LHCN-M2 (cell line): ENCODE results near the gene NFAT5. TPM values are rescaled to one million over a fixed set of nuclear protein-coding genes. Genes with fewer than 3 reads are reported as not detected.
A peak's percentile ranks its signal among the peaks of the same experiment; 100 is the strongest.

Experiments
- DNase-seq: peaks from one replicate; pipeline ENCODE4 v3.0.0-alpha.2; 2012; ENCODE audit warnings: low read depth
- total RNA-seq: library from RNA; depleted of rRNA; stranded (reverse); fragments of >200 nt; gene quantifications from 2 replicates; pipeline ENCODE4 v1.2.3, GENCODE V29; 2014; rRNA removed

The NFAT5 gene
- total RNA-seq, 1 experiment from 2014 or later = 12.6 TPM

DNA sequence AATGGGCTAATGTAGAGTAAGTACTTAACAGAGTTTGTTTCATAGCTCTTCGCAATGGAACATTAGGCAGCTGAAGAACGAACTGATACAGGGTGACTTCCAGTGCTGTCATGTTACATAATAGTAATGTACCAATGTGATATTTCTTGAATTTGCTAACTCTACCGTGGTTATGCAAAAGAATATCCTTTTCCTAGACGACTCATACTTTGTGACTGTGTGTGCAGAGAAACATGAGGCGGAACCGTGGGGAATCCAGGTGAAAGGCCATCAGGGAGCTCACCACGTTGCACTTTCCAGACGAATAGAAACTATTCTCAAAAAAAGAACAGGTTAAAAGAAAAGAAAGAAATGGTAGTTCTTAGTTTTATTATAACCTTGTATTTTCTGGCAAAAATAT lies 175.8 kb downstream of the NFAT5 start:
- DNase-seq = peak; percentile 39

DNA sequence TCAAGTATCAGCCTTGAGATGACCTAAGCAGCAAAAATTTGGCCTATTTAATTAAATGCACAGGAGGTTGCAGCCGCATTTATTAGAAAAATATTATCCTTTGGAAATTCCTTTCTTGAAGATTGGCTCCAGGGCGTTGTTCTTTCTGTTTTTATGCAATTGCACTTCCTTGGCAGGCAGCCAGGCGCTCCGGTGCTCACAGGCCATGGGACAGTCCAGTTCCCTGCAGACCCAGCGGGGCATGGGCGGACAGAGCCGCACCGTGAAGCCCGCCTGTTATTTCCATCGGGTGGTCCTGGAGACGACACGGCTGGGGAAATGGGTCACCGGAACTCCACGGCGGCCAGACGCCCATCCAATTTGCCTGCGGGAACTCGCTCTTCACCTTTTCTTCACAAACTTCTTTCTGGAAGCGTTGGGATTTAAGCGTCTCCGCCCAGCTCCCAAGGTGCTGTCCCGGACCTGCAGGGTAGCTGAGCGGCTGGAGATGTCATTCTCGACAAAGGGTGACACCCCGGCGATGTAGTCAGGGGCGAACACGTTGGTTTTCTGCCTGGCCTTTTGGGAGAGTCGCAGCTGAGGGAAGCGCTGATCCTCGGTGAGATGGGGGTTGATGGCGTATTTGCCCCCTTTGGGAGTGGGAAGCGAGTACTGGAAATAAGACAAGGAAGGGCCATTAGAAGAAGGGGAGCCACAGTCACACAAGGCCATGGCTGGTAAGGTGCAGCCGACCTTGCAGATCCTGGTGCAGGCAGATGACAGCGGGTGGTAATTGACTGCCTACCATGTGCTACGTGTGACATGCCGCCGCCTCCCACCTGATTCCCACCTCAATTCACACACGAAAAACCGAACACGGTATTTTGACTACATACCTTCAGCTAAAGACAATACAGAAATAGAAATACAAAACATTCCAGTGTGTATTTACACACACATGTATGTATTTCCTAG lies 176.5 kb downstream of the NFAT5 start:
- no peak for DNase-seq

DNA sequence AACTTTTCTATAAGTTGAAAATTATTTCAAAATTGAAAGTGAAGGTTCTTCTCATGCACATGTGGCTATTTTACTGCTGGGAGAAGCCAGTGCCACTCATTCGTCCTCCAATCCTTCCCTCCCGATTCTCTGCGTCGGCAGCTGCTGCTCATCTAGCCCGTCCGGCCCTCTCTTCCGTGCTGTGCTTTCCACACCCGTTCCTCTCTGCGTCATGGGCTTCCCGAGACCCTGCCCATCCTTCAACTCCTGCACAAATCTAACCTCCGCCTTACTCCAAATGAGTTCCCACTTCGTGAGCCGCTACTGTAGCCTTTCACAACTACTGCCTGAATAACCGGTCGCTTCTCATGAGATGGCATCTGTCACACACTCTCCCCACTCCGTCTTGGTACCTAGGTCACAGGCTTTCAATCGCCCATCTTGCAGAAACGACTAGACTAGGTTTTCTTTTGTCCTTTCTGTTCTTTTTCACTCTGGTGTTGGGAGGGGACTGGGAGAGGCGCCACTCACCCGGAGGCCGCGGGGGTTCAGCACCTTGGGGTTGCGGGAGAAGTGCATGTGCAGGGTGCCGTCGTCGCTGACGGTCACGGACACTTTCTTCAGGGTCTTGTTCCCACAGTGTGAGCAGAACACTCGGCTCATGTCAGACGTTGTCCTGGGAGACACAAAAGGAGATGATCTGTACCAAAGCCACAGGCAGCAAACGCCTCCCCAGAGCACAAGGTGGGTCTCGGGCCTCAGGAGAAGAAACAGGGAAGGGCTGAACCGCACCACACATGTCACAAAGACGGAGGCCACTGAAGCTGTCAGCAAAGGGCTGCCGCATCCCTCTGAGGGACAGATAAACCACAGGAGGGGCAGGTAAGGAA lies 178.8 kb downstream of the NFAT5 start:
- DNase-seq = no peak

DNA sequence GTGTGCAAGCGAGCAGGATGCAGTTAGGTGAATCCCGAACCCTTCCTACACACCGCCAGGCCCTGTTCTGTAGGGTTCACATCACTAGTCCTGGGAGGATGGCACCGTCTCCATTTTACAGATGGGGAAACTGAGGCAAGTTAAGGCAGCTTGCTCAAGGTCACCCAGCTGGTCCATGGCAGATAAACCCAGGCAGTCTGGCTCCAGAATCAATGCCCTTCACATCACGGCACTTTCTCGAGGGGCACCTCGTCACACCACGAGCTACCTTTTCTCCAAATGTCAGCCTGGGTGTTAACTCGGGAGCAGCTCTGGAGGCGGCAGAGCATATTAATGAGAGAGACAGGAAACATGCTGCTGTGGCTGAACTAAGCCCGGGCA lies 179.5 kb downstream of the NFAT5 start:
- DNase-seq = no peak

DNA sequence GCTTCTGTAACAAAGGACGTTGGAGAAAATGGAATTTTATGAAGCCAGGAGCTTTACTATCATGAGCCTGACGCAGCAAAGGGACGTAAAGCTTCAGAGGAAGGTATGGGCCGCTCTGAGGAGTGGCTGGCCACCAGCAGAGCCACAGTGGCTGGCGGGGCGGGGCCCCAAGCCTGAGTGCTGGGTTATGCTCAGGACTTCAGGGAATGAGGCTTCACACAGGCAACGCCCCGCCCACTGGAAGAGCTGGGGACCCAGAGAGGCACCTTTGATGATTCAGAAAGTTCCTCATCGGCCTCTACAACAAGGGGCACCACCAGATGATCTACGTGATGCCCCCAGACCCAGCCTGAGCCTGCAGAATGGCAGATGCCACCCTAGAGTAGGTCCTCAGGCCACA lies 180.2 kb downstream of the NFAT5 start:
- DNase-seq = no peak

DNA sequence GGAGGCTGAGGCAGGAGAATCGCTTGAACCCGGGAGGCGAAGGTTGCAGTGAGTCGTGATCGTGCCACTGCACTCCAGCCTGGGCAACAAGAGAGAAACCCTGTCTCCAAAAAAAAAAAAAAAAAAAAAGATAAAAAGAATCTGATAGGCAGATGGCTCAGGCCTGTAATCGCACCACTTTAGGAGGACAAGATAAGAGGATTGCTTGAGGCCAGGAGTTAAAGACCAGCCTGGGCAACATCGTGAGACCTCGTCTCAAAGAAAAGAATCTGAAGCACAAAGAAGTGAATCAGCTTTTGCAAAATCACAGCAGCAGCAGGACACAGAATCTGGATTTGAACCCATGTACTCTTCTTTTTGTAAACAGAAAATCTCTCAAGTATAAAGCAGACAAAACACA lies 181.3 kb downstream of the NFAT5 start:
- no peak for DNase-seq

DNA sequence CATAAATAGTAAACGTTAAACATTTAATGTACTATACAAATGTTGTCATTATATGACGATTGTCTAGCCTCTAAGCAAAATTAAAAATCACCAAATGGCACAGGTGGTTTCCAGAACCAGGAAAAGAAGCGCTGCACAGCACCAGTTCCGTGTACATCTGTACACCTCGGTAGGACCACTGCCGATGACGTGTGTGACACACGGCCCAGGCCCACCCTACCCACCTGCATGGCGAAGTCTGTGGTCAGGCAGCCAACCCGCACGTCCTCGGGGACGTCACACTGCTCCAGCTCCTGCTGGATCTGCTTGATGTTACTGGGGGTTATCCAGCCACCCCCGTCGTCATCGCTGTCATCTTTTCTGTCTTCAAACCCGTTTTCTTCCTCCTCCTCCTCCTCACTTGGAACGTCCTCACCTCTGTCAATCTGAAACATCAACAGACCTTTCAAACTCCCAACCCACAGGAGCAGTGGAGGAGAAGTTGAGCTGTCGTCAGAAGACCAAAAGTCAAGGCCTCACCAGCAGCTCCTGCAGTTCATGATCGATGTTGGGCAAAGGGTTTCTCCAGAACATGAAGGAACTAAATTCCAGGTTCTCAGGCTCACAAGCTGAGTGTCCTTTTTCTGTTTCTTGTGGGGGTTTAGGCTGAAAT lies 183.1 kb downstream of the NFAT5 start:
- DNase-seq = no peak

DNA sequence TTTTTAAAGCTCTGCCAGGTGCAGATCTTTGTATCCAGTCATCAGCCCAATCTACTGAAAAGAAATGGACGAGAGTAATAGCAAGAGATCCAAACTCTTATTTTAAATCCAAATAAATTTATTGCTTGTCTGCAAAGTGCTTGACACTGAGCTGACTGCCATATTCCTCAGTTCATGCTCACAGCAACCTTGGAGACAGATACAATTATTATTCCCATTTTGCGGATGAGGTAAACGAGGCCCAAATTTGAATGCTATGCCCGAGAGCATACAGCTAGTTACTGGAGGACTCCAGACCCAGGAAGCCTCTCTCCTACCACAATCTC lies 188.3 kb downstream of the NFAT5 start:
- DNase-seq = no peak

Other genes with a start within 250 kb of the NFAT5 start
- 39.6 and 40.5 TPM in 2 replicates for gene PDF, start 235.4 kb upstream of the NFAT5 start, total RNA-seq
- gene COG8, start 226.4 kb upstream of the NFAT5 start, total RNA-seq = 48.8 and 48.9 TPM in 2 replicates
- gene NIP7, start 226.2 kb upstream of the NFAT5 start, total RNA-seq = 30.8 and 34.0 TPM in 2 replicates
- gene TMED6, start 214.2 kb upstream of the NFAT5 start, total RNA-seq = not detected in 2 replicates
- gene TERF2, start 180.0 kb upstream of the NFAT5 start, total RNA-seq = 10.7 and 17.2 TPM in 2 replicates
- gene CYB5B, start 141.3 kb upstream of the NFAT5 start, total RNA-seq = 60.7 and 67.3 TPM in 2 replicates
- 415 and 494 TPM in 2 replicates for gene NQO1, start 160.6 kb downstream of the NFAT5 start, total RNA-seq
- gene NOB1, start 189.0 kb downstream of the NFAT5 start, total RNA-seq = 19.8 and 26.9 TPM in 2 replicates
- 18.9 and 20.8 TPM in 2 replicates for gene WWP2, start 196.4 kb downstream of the NFAT5 start, total RNA-seq